ENCODE data around the gene APOOL. TPM values are rescaled to one million over a fixed set of nuclear protein-coding genes. Genes with fewer than 3 reads are reported as not detected.
"Not testable (repeated sequence)": the region's sequence is repeated elsewhere in the genome, so short reads cannot be mapped to it uniquely, and the experiment has no call there.

Gene APOOL
- total RNA-seq, 4 donors from 2014 or later = 14.9 to 22.9 (median 20.5) TPM

GRCh38 chrX:85001344-85001743 is 2.3 kb upstream of the APOOL start:
- 75% methylated on average over 1 of the region's 1 CpG for WGBS
- no peaks in the 10 kb centered on the region for H3K27me3 ChIP-seq
- H3K27ac ChIP-seq (replicated peaks in 1 of 4) = no peak overlapping the region
- intact Hi-C loops (cut with DNase I) = no loop called here
- DNase-seq (ENCODE audit: extremely low spot score) = no peak
- no peaks in the 10 kb centered on the region for H3K9me3 ChIP-seq
- TF ChIP-seq CTCF (IDR thresholded peaks at IDR 0.05) (no peak), POLR2A (IDR thresholded peaks at IDR 0.05; ENCODE audit: low read depth) (no peak), EP300 (IDR thresholded peaks at IDR 0.05) (no peak), POLR2AphosphoS5 (IDR thresholded peaks at IDR 0.05) (no peak)
- H3K4me3 ChIP-seq = no peak overlapping the region
- H3K36me3 ChIP-seq = no peaks in the 10 kb centered on the region
- H3K4me1 ChIP-seq = peaks cover 0 to 15% (median 7%) of the 10 kb centered on the region in 4 donors

- no peak for TF ChIP-seq EP300 (IDR thresholded peaks at IDR 0.05)
- TF ChIP-seq POLR2A (IDR thresholded peaks at IDR 0.05; ENCODE audit: low read depth) = no peak
- TF ChIP-seq CTCF (IDR thresholded peaks at IDR 0.05) = no peak
- no peak for TF ChIP-seq POLR2AphosphoS5 (IDR thresholded peaks at IDR 0.05)
- Histone ChIP-seq H3K4me3 (peak overlapping the region; percentile 58 to 69 (median 64)), H3K9me3 (no peaks in the 10 kb centered on the region), H3K4me1 (peaks cover 0 to 15% (median 7%) of the 10 kb centered on the region in 4 donors), H3K36me3 (no peaks in the 10 kb centered on the region), H3K27me3 (no peaks in the 10 kb centered on the region), H3K27ac (replicated peaks in 1 of 4) (peak overlapping the region; percentile 47 to 69 (median 66))
- WGBS = 40% methylated on average over 10 of the region's 11 CpGs
- no peak for DNase-seq (ENCODE audit: extremely low spot score)
- intact Hi-C loops (cut with DNase I) = no loop called here
These were observed 578 bp downstream of the APOOL start for GRCh38 chrX:85004255-85004654.

GRCh38 chrX:85012098-85012497 is 8.4 kb downstream of the APOOL start:
- Histone ChIP-seq H3K36me3 (no peaks in the 10 kb centered on the region), H3K4me3 (no peak overlapping the region), H3K27me3 (no peaks in the 10 kb centered on the region), H3K9me3 (no peaks in the 10 kb centered on the region), H3K4me1 (no peaks in the 10 kb centered on the region), H3K27ac (replicated peaks in 1 of 4) (no peak overlapping the region)
- intact Hi-C loops (cut with DNase I) = no loop called here
- no peak for DNase-seq (ENCODE audit: extremely low spot score)
- TF ChIP-seq EP300 (IDR thresholded peaks at IDR 0.05) (no peak), POLR2A (IDR thresholded peaks at IDR 0.05; ENCODE audit: low read depth) (no peak), CTCF (IDR thresholded peaks at IDR 0.05) (no peak), POLR2AphosphoS5 (IDR thresholded peaks at IDR 0.05) (no peak)
- WGBS = 96% methylated on average over 2 of the region's 2 CpGs

GRCh38 chrX:85015351-85015750 is 11.7 kb downstream of the APOOL start:
- 93% methylated on average over 8 of the region's 8 CpGs for WGBS
- DNase-seq (ENCODE audit: extremely low spot score); H3K4me3 ChIP-seq; H3K27me3 ChIP-seq; H3K36me3 ChIP-seq; intact Hi-C loops (cut with DNase I); H3K9me3 ChIP-seq; H3K27ac ChIP-seq (replicated peaks in 1 of 4); H3K4me1 ChIP-seq: not testable (repeated sequence)

- Histone ChIP-seq H3K4me1 (no peaks in the 10 kb centered on the region), H3K27me3 (no peaks in the 10 kb centered on the region), H3K27ac (replicated peaks in 1 of 4) (no peak overlapping the region), H3K9me3 (peaks cover 0 to 6% (median 0%) of the 10 kb centered on the region in 4 donors), H3K36me3 (no peaks in the 10 kb centered on the region), H3K4me3 (no peak overlapping the region)
- TF ChIP-seq POLR2AphosphoS5 (IDR thresholded peaks at IDR 0.05) (no peak), POLR2A (IDR thresholded peaks at IDR 0.05; ENCODE audit: low read depth) (no peak), EP300 (IDR thresholded peaks at IDR 0.05) (no peak), CTCF (IDR thresholded peaks at IDR 0.05) (no peak)
- 91% methylated on average over 2 of the region's 2 CpGs for WGBS
- no peak for DNase-seq (ENCODE audit: extremely low spot score)
- intact Hi-C loops (cut with DNase I) = no loop called here
These were observed 14.0 kb downstream of the APOOL start for GRCh38 chrX:85017721-85018120.

All from esophagus muscularis mucosa (tissue), 4 donors.